ENCODE results near the gene CPXM1.

CPXM1 gene

DNA sequence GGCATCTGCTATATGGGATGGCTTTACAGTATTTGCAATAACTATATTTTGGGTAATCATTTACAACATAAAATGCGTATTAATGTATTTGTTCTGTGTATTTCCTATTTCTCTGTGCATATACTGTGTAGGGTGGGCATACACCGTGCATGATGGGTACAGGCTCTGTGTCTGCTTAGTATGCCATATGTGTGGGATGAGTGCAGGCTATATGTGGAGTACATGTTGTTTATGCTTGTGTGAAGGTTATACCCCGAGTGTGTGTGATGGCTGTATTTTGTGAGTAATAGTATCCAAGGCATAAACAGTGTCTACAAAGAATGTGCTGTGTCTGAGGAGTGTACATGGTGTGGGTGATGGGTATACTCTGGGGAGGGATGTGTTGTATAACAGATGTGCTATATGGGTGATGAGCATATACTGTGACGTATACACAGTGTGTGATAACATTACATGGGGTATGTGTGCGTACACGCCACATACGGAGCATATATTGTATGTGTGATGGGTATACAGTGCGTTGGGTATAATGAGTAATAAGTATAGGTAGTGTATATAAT, 52.7 kb downstream of the CPXM1 start:
- FAIRE-seq: no peak

- FAIRE-seq: no peak
Measured at GRCh38 chr20:2746636-2747265, 53.7 kb downstream of the CPXM1 start.

- FAIRE-seq: no peak
Measured at GRCh38 chr20:2745936-2746635, 54.3 kb downstream of the CPXM1 start.

DNA sequence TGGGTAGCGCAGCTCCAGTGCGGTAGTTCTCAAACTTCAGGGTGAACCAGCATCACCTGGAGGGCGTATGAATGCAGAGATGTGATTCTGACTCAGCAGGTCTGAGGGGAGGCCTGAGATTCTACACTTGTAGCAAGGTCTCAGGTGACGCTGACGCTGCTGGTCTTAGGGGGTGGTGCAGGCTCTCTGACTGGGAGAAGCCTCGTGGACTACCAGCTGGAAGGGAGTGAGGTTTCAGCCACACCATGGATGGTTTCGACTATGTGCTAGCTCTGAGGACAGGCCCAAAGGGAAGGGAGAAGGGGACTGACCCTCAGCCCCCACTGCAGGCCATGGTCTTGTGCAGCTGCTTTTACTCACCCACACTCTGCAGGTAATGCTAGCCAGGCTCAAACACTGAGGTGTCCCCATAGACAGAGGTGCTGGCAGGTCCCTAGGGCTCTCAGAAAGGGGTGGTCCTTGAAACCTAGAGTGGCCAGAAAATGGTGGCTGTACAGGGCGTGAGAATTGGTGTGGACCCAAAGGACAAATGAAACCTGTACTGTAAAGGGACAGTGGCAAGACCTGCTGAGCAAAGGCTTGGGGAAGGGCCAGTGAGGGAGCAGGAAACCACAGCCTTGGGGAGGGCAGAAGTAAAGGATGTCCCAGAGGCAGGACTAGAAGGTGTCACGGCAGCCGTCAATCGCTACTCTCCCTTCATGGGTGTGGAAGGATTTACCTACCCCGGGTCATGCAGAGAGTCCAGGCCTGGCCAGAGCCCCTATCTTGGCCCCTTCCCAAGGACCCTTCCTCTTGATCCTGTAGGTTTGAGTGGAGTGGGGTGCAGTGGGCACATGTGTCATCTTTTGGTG, 55.1 kb downstream of the CPXM1 start:
- no peak for FAIRE-seq
